ENCODE results near the gene FRYL.

Gene FRYL

DNA sequence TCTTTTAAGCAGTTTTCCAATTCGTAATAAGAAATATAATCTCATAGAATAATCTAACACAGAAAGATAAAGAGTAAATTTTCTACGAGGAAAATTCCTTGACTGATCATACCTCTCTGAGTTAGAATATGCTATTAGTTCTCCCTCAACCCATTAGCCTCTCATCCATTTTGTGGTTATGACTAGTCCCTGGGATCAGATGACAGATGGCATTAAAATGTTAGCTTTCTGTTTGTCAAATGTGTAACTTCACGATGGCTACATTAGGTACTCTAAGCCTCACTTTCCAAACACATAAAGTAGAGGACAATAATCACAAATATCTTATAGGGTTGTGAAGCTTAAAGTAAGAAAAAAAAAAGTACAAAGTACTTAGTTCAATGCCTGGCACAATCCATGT is 177.9 kb downstream of the FRYL start:
- TF ChIP-seq, protein P1, sequence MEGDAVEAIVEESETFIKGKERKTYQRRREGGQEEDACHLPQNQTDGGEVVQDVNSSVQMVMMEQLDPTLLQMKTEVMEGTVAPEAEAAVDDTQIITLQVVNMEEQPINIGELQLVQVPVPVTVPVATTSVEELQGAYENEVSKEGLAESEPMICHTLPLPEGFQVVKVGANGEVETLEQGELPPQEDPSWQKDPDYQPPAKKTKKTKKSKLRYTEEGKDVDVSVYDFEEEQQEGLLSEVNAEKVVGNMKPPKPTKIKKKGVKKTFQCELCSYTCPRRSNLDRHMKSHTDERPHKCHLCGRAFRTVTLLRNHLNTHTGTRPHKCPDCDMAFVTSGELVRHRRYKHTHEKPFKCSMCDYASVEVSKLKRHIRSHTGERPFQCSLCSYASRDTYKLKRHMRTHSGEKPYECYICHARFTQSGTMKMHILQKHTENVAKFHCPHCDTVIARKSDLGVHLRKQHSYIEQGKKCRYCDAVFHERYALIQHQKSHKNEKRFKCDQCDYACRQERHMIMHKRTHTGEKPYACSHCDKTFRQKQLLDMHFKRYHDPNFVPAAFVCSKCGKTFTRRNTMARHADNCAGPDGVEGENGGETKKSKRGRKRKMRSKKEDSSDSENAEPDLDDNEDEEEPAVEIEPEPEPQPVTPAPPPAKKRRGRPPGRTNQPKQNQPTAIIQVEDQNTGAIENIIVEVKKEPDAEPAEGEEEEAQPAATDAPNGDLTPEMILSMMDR (IDR thresholded peaks at IDR 0.05; ENCODE audit: insufficient read depth, missing control alignments): no peak
- FAIRE-seq (no peak), DNase-seq (ENCODE audit: insufficient read length, low spot score) (no peak)

DNA sequence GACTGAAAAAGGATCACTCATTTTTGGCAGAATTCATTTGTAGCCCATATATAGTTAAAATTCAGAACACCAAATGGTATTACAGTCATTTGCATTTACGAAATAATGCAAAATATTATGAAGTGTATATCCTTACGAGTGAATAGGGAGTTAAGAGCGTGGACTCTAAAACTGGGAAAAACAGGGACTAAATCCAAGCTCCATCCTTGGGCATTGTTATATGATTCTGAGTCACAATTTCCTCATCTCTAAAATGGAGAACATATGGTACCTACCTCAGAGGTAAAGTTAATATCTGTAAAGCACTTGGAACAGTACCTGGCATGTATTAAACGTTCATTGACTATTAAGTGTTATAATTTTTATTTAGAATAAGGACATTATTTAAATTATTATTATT is 183.7 kb downstream of the FRYL start:
- TF ChIP-seq, protein P1 (IDR thresholded peaks at IDR 0.05; ENCODE audit: insufficient read depth, missing control alignments): no peak
- no peak for DNase-seq (ENCODE audit: insufficient read length, low spot score)
- peak; percentile 84 for FAIRE-seq

DNA sequence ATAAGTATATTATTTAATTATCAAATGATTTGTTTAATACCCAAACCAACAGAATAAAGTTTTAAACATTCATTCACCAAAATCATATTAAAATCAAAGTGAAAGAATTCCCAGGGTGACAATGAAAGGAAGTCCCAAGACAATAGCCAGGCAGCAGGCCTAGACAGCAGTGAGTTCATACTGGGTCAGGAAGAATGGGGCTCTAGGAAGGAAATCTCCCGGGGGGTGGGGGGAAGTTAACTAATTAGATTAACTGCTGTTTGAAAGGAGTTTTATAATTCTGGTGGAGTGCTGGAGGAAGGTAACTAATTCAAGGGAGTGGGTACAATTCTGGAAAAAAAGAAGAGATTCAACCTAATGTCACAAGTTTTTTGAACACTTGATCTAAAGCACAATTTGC is 185.9 kb downstream of the FRYL start:
- DNase-seq (ENCODE audit: insufficient read length, low spot score) (no peak), FAIRE-seq (no peak)
- TF ChIP-seq, protein P1 (IDR thresholded peaks at IDR 0.05; ENCODE audit: insufficient read depth, missing control alignments): no peak

DNA sequence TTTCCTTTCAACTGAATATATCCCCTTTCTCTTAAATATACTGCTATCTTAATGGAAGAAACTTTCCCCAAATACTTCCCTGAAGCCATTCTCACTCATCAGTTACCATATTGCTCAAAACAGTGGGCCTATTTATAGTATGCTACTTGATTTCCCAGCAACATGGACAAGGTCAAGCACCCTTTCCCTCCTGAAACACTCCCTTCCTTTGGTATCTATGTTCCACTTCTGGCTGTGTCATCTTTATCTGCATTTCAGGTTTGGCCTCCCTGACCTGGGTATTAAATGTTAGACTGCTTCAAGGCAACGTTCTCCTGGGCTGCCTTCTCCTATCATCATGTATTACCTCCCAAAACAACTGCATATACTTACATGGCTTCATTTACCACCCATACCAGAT is 188.7 kb downstream of the FRYL start:
- no peak for FAIRE-seq

DNA sequence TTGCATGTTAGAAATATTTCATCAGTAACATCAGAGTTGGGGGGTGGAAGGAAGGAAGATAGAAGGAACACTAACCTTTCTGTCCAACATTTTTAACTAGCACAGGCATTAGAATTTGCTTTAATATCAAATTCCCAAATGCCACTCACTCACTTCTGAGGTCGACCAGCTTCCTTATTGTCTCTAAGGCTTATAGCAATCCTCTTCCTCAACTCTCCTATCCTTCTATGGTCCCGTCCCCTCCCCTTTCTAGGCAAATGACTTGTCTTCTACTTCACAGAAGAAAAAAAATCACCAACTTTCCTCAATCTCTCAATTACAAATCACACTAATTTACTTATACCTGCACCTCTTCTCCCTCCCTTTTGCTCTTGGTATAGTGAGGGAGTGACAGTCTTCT is 189.2 kb downstream of the FRYL start:
- TF ChIP-seq, protein P1 (IDR thresholded peaks at IDR 0.05; ENCODE audit: insufficient read depth, missing control alignments): no peak
- no peak for DNase-seq (ENCODE audit: insufficient read length, low spot score)
- FAIRE-seq: no peak

More for the DNA sequence above, 188.7 kb downstream of the FRYL start:
- TF ChIP-seq, protein P1 (IDR thresholded peaks at IDR 0.05; ENCODE audit: insufficient read depth, missing control alignments): no peak
- no peak for DNase-seq (ENCODE audit: insufficient read length, low spot score)

DNA sequence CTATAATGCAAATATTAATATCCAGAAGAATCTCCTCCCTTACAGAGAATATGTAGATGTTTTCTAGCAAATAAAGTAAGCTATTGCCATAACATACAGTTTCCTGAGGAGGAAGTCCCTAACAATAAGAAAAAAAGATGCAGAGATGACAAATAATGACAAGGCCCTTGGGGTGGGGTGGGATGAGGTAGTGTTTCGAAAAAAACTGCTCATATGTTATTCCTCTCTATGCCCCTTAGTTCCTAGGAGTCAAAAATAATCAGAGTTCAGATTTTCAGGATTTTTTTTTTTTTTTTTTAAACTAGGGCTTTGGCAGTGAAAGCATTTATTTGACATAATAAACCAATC is 191.0 kb downstream of the FRYL start:
- FAIRE-seq (no peak), DNase-seq (ENCODE audit: insufficient read length, low spot score) (no peak)
- TF ChIP-seq, protein P1 (IDR thresholded peaks at IDR 0.05; ENCODE audit: insufficient read depth, missing control alignments): no peak

DNA sequence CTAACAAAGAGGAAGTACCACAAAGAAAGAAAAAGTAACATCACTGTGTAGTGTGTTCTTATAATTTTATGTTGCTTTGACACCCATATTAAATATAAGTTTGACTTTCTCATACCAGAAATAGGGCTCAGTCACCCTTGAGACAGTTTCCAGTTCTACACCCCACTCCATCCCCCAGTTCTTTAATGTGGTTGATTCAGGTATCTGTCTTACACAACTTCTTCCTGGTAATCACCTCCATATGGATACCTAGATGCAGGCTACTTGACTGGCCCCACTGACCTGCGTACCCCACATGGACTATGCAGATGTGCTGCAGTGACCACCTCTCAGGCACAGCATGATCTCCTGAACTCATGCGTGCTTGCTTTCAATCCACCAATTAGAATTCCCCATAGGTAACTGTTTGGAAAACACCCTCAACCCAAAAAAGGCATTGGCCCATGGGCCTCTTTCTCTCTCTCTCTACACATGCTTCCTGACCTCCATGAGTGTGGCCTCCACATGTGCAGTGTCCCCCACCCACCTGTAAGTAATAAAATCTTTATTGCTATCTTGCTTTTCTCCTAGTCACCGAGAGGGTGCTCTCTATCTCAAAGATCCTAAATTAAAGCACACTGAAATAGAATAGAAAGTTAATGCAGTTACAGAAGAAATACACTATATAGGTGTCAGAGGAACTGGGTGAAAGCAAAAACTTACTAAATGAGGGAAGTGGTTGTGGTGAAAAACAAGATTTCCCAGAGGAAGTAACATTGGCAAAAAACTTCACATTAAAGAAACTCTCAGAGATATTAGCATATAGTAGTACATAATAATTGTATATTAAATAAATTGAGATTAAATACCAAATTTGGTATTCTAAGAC is 191.6 kb downstream of the FRYL start:
- no peak for FAIRE-seq
- no peak for DNase-seq (ENCODE audit: insufficient read length, low spot score)
- TF ChIP-seq, protein P1 (IDR thresholded peaks at IDR 0.05; ENCODE audit: insufficient read depth, missing control alignments): no peak
